ENCODE results near the gene ZWILCH.

DNA sequence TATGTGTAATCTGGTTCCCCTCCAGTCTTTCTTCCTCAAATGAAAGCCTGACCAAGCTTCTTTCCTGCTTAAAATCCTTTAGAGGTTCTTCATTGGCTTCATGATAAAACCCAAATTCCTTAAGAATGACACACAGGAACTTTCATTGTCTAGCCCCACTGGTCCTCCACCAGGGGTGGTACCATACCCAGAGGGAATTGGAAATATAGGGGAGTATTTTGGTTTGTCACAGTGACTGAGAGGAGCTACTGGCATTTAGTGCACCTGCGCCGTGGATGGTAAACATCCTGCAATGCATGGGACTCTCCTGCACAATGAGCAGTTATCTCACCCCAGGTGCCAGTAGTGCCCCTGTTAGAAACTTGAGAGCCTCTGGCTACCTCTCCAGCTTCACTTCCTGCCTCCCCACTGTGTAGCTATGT is 10.8 kb downstream of the ZWILCH start:
- TF ChIP-seq, protein P1, sequence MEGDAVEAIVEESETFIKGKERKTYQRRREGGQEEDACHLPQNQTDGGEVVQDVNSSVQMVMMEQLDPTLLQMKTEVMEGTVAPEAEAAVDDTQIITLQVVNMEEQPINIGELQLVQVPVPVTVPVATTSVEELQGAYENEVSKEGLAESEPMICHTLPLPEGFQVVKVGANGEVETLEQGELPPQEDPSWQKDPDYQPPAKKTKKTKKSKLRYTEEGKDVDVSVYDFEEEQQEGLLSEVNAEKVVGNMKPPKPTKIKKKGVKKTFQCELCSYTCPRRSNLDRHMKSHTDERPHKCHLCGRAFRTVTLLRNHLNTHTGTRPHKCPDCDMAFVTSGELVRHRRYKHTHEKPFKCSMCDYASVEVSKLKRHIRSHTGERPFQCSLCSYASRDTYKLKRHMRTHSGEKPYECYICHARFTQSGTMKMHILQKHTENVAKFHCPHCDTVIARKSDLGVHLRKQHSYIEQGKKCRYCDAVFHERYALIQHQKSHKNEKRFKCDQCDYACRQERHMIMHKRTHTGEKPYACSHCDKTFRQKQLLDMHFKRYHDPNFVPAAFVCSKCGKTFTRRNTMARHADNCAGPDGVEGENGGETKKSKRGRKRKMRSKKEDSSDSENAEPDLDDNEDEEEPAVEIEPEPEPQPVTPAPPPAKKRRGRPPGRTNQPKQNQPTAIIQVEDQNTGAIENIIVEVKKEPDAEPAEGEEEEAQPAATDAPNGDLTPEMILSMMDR (conservative IDR thresholded peaks at IDR 0.05): no peak
- TF ChIP-seq ZFX (IDR thresholded peaks at IDR 0.05): no peak
